IMR-90 (cell line): ENCODE data around the gene ZKSCAN8.

Experiments
- CTCF ChIP-seq: conservative IDR thresholded peaks from 2 replicates; pipeline ENCODE4 v1.5.1; 2012; ENCODE audit warnings: mild to moderate bottlenecking, low read depth, low read length, improper control_type of control experiment
- MAZ ChIP-seq: IDR thresholded peaks from 2 replicates; pipeline ENCODE4 v1.6.1; 2012; ENCODE audit warnings: low read depth, mild to moderate bottlenecking, low read length, improper control_type of control experiment, moderate library complexity, borderline replicate concordance
- RAD21 ChIP-seq: IDR thresholded peaks from 2 replicates; pipeline ENCODE4 v1.6.1; 2012; ENCODE audit warnings: low read length, improper control_type of control experiment
- RCOR1 ChIP-seq: IDR thresholded peaks from 2 replicates; pipeline ENCODE4 v1.6.1; 2012; ENCODE audit warnings: mild to moderate bottlenecking, low read length, improper control_type of control experiment; ENCODE audit not compliant: insufficient replicate concordance
- RFX5 ChIP-seq: IDR thresholded peaks from 2 replicates; pipeline ENCODE4 v1.8.0; 2012; ENCODE audit warnings: low read depth, mild to moderate bottlenecking, low read length, moderate library complexity

DNA sequence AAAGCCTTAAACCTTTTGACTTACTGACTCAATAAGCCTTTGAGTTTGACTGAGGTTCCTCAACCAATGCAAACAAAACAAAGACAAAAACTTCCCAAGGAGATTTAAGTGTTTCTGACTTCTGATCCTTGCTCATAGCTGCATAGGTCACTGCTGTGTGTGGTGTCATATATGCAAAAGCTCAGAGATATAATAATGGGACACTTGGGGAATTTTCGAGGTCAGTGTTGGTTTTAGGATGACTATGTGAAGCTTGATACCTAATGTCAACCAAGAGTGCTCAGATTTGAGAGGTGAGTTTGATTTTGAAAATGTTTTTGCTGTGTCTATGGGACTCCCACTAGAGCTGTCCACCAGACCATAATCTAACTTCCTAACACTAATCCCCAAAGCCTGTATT, 26.2 kb downstream of the ZKSCAN8 start:
- TF ChIP-seq CTCF = no peak
- TF ChIP-seq RCOR1 = no peak
- no peak for TF ChIP-seq RFX5
- TF ChIP-seq RAD21 = no peak
- no peak for TF ChIP-seq MAZ
